GM12878 (cell line): ENCODE data around the gene TPO.

Experiments used
- BRCA1 ChIP-seq: IDR thresholded peaks from 2 replicates; pipeline ENCODE4 v1.6.1; 2011; ENCODE audit warnings: low read depth, low read length, improper control_type of control experiment
- CTCF ChIP-seq, 3 experiments: IDR thresholded peaks in 2 of 3; conservative IDR thresholded peaks in 1 of 3; 2 replicates each; pipeline ENCODE4 v1.5.1; 2011; ENCODE audit warnings: low read depth in 3 of 3, low read length in 3 of 3, mild to moderate bottlenecking in 3 of 3, control low read depth in 2 of 3, moderate library complexity in 2 of 3, inconsistent platforms in 1 of 3, mixed read lengths in 1 of 3; ENCODE audit not compliant: control insufficient read depth in 2 of 3, insufficient read depth in 1 of 3; ENCODE audit errors: extremely low read depth in 1 of 3
- EZH2 ChIP-seq: IDR thresholded peaks from 2 replicates; pipeline ENCODE4 v1.6.1; 2012; ENCODE audit warnings: low read depth, mild to moderate bottlenecking, control low read depth, inconsistent platforms, low read length, borderline replicate concordance; ENCODE audit not compliant: control insufficient read depth
- HCFC1 ChIP-seq: fragments of 150-350 bp; IDR thresholded peaks from 2 replicates; pipeline ENCODE4 v1.6.1; 2014; ENCODE audit warnings: low read length
- NR2C2 ChIP-seq: IDR thresholded peaks from 2 replicates; pipeline ENCODE4 v1.6.1; 2011; ENCODE audit warnings: borderline replicate concordance, low read depth; ENCODE audit not compliant: control insufficient read depth, insufficient read length
- ZZZ3 ChIP-seq: IDR thresholded peaks from 2 replicates; pipeline ENCODE4 v1.6.1; 2011; ENCODE audit warnings: low read depth; ENCODE audit not compliant: control insufficient read depth, insufficient read length
- TF ChIP-seq, protein P1 (sequence below): IDR thresholded peaks from 2 replicates; pipeline ENCODE4 v1.6.1; 2012; ENCODE audit warnings: low read depth, low read length, improper control_type of control experiment

DNA sequence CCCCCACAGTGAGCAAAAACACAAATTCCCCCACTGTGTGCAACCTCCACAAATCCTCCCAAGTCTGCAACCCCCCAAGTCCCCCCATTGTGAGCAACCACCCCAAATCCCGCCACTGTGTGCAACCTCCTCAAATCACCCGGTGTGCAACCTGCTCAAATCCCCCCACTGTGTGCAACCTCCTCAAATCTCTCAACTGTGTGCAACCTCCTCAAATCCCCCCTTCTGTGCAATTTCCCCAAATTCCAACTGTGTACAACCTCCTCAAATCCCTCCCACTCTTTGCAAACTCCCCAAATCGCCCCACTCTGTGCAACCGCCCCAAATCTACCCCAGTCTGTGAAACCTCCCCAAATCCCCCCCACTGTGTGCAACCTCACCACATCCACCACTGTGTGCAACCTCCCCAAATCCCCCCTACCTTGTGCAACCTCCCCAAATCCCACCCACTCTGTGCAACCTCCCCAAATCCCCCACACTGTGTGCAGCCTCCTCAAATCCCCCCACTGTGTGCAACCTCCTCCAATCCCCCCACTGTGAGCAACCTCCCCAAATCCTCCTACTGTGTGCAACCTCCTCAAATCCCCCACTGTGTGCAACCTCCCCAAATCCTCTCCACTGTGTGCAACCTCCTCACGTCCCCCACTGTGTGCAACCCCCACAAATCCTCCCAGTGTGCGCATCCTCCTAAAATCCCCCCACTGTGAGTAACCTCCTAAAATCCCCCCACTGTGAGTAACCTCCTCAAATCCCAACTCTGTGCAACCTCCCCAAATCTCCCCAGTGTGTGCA, 115.2 kb downstream of the TPO start:
- no peak for TF ChIP-seq CTCF (IDR thresholded peaks at IDR 0.05 in 2 of 3, conservative IDR thresholded peaks at IDR 0.05 in 1 of 3; ENCODE audit: control insufficient read depth in 2 of 3, extremely low read depth in 1 of 3, insufficient read depth in 1 of 3, low read depth in 3 of 3, low read length in 3 of 3)
- TF ChIP-seq BRCA1 = no peak
- TF ChIP-seq, protein P1, sequence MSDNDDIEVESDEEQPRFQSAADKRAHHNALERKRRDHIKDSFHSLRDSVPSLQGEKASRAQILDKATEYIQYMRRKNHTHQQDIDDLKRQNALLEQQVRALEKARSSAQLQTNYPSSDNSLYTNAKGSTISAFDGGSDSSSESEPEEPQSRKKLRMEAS = no peak
- TF ChIP-seq ZZZ3 = no peak
- no peak for TF ChIP-seq EZH2
- TF ChIP-seq HCFC1 = no peak
- TF ChIP-seq NR2C2 = no peak
